ENCODE results near the gene BRD7.

The BRD7 gene

DNA sequence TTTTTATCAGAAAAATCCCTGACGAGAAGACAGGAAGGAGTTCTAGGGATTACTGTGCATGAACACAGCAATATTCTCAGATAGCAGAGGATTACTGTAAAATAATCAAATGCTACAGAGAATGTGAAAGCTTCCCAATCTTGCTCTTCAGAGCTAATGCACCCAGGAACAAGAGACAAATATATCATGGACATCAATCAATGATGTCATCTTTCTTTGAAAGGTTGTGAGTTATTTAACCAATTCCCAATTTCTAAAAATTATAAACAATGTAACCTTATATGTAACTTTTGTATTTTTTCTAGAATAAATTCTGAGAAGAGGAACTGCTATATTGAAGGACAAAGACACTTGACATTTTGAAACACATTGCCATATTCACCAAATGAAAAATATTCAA, 46.5 kb downstream of the BRD7 start:
- no peak for DNase-seq (ENCODE audit: low read depth, low spot score)

DNA sequence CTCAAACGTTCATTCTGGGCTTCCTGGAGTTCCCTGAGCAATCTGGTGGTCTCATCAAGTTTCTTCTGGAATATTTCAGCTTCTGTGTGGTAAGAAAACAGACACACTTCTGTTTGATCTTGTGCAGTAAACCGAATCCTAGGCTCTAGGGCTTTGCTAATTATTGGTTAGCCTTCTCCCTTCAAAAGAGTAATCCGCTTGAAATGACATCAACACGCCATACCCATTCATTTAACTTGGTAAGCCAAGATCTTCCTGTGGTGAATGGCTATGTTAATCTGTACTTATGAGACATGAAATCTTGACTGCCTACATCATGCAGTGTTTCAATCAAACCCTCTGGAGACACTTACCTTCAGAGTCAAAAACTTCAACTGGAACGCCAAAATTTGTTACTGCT, 48.5 kb downstream of the BRD7 start:
- DNase-seq (ENCODE audit: low read depth, low spot score) = no peak

DNA sequence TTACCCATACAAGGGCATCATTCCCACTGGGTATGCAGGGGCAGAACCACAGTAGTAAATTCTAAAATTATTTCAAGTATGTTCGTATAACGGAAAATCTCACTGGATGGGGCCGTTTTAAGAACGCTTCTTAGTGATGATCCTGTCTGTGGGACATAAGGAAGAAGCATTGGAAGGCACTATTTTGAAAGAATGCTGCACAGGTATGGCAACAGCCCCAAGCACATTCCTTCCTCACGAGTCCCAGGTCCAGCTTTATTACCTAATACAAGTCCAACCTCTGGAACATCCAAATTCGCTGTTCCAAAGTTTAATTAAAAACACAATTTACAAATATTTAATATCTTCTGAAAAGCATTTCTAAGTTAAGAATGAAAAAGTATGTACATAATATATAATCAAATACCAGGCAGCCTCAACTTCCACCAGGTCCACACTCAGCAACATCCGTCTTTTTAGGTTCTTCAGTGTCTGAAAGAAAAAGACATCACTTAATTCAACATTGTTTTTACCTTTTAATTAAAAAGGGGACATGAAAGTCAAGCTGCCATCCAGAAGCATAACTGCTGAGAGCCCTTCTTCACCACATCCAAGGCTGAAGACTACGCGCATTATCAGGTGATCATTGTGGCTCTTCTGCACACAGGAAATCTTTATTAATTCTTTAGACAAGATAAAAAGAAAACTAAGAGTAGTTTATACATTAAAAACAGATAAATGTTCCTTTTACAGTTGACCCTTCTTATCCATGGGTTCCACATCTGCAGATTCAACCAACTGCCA, 49.8 kb downstream of the BRD7 start:
- no peak for DNase-seq (ENCODE audit: low read depth, low spot score)

DNA sequence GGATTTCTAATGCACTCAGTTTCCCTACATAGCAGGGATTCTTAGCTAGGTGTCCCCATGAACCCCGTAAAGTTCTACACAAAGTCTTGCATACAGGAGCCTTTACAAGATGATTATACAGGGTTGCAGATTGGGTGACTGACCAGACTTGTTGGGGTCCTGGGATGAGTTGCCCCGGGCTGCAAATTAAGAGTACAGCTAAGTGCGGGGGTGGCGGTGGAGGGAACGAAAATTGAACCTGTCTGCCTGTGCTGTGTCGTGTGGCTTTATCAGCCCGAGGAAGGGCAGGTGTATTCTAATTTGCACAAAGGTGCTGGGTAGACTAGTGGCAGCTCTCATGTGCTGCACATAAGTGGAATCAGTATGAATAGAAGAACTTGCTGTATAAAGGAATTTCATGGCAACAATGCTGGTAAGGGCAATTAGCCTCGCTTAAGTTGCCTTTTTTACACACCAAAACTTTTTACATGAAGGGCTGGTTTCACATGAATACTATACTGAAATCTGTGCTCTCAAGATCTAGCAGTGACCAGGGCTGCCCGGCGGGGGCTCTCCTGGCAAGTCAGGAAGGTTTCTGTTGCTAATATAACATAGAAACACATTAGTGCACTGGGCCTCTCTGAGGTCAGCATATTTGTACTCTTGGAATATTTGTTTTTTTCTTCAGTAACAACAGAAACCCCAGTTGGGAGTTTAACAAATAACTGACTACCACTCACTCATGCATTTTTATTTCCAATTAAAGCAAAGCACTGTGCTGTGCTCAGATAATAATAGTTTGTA, 51.7 kb downstream of the BRD7 start:
- no peak for DNase-seq (ENCODE audit: low read depth, low spot score)

DNA sequence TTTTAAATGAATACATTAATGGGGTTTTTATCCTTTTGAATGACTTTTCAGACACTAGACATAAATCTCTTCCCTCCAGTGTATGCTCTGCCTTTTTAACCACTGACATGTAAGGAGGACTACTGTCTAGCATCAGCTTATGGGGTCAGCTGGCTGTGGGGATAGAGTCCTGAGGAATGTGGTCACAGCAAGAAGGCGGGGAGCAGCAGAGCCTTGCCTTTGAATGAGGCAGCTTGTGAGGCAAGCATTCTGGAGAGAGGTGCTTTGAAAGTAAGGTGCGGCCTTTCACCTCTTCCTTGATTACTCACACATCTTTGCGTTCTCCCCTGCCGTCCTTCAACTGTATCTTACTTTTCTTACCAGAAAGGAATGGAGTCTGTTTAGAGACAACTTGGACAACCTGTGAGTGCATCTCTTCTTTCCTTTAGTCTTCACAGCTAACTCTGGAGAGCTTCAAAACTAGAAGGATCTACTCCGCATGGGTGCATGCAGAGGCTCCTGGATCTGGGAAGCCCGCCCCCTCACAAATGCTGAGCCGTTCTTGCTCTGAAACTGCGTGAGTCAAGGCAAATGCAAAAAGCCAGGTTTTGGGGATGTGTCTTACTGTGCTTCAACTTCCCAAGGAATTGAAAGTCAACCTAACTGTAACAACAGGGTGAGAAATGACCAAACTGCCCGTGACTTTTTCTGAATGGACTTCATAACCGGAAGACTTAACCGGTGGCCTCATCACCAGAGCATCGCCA, 52.5 kb downstream of the BRD7 start:
- no peak for DNase-seq (ENCODE audit: low read depth, low spot score)

DNA sequence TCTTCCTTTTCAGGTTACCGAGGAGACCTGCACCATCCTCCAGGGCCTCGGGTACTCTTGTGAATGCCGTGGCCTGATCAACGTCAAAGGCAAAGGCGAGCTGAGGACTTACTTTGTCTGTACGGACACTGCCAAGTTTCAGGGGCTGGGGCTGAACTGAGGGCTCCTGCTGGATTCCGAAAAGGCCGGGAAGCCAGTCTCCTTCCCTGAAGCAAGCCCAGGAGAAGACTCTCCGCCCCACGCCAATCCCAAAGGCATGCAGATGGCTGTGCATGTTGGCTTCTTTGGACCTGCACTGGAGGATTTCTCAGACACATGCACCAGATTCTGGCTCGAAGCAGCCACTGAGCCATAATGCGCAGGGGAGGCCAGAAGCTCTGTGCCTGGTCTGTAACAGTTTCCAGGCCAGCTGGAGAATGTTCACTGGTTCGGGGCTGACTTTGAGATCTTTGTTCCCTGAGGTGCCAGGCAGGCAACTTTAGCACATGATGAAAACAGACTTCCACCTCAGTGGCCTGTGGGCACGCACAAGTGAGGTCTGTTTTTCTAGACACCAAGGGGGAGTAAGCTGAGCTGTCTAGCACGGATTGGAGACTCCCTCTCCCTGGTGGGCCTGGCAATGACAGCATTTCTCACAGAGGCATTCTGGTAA, 53.3 kb downstream of the BRD7 start:
- no peak for DNase-seq (ENCODE audit: low read depth, low spot score)

DNA sequence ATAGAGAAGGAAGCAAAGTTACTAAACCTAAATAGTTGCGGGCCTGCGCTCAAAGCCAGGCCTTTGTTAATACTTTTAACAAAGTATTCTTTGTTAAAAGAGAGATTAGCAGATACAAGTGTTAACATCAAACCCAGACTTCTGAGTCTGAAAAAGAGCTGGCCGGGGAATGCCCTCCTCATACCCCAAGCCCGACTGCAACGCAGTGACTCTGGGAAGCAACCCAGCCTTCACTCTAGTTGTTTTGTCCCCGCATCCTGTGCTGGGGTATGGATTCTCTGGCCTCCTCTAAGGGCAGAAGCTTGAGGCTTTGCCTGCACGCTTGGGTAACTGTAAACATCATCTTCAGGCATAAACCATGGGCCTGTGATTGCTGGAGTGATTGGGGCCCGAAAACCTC, 54.1 kb downstream of the BRD7 start:
- no peak for DNase-seq (ENCODE audit: low read depth, low spot score)

DNA sequence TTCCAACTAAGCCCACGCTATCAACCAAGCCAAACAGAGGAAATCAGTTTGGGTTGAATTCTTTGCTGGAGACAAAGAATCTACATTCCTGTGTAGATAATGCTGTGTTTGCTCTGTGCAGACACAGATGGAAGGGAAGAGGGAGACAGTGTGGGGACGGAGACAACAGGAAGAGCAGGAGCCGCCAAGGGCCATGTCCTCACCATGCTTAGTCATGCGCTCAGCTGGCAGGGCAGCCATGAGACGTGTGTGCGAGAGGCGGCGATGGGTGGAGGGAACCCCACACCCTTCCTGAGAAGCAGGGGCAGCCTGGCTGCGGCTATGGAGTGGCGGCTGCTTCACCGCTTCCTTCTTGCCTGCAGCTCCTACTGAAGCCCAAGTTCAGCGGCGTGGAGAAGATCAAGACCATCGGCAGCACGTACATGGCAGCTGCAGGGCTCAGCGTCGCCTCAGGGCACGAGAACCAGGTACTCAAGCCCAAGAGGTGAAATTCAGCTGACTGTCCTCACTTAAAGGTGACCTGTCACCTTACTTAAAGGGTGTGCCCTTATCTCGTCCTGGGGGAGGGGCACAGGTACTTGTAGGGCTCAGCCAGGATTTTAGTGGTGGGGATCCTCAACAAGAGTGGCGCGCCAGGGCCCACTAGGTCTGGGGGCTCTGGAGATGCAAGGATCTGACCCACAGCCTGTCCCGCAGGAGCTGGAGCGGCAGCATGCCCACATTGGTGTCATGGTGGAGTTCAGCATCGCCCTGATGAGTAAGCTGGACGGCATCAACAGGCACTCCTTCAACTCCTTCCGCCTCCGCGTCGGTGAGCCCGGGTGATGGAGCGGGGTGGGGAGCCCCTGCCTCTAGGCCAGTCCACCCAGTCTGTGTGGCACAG, 55.0 kb downstream of the BRD7 start:
- DNase-seq (ENCODE audit: low read depth, low spot score) = no peak

DNA sequence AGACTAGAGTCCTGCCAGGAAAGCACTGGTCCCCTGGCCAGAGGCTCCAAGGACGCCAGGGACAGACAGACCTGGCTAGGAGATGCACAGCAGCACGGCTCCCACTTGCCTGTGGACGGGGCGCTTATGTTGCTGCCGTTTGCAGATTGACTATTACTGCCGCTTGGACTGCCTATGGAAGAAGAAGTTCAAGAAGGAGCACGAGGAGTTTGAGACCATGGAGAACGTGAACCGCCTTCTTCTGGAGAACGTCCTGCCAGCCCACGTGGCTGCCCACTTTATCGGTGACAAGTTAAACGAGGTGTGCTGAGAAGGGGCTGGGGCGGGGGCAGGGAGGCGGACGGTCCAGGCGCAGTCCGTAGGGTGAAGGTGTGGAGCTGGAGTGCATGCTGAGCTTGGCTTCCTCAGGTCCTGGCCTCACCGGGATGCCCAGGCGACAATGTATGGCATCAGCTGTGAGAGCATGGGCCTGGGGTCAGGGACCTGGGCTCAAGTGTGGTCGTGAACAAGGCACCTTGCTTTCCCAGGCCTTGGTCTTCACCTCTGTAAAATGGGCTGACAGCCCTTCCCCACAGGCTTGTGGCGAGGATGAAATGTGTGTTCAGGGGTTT, 56.8 kb downstream of the BRD7 start:
- no peak for DNase-seq (ENCODE audit: low read depth, low spot score)

DNA sequence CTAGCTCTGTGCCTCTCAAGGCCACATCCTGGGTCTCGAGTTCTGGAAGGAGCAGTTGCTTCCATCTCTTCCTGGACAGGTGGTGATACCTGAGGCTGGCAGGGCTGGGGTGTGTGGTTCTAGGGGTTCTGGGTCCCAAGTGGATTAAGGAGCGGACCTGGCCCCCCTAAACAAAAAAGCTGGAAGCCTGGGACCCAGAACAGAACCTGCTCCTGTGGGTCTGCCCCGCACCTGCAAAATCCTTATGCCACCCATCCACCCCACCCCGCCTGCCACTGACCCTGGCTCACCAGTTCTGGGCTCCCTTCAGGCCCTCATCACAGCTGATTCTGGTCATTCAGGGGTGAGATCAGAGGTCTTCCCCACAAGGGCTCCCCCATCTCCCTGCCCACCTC, 57.7 kb downstream of the BRD7 start:
- DNase-seq (ENCODE audit: low read depth, low spot score) = no peak

DNA sequence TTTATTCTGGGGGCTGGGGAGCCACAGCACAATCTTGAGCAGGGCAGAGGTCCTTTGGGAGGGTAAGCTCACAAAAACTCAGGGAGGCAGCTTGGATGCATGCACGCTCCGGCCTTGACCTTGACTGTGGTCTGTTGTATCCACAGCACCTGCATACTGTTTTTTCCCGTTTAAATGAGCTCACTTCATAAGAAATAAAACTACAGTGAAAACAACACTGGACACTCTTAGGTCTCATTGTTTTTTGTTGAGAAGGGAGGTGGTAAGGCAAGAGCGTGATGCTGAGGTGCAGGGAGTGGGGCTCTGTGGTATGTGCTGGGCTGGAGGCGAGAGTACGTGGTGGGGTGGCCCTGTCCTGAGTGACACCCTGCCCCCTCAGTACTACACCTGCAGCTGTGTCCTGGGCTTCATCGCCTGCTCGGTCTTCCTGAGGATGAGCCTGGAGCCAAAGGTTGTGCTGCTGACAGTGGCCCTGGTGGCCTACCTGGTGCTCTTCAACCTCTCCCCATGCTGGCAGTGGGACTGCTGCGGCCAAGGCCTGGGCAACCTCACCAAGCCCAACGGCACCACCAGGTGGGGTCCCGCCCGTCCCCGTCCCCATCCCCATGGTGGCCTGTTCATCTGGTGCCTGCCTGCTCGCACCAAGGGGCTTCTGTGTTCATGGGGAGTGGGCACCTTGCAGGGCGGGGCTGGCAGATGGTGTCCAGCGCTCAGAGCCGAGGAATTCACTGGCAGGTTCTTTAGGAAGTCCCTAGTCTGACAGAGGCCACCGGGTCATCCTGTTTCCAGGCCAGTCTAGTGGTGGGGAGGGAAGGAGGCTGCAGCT, 58.3 kb downstream of the BRD7 start:
- no peak for DNase-seq (ENCODE audit: low read depth, low spot score)

DNA sequence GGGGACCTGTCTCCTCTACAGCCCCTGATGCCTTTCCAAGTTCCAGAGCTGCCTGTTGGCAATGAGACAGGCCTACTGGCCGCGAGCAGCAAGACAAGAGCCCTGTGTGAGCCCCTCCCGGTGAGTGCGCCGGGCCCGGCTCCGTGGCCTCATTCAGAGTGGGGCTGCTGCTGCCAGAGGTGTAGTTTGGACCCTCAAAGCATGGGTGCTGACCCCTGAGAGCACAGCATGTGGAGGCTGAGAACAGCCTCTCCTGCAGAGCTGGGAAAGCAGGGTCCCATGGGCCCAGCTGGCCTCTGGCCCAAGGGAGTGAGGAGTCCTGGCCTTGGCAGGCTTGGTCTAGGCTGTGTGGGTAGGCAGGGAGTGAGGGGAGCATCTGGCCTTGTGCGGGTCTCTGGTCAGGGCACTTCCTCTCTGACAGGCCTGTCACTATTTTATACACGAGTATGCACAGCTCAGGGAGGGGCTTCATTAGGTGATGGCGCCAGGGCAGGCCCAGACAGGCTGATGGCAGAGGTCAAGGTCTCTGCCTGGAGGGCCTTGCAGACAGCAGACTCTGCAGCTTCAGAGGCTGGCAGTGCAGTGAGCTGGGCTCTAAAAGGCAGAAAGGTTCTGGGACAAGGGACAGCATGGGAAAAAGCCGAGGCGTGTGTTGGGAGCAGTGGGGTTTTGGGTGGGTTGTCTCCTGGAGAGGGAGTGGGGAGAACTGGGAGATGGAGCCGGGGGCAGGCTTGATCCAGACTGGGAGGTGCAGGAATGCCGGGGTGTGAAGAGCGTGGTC, 59.1 kb downstream of the BRD7 start:
- DNase-seq (ENCODE audit: low read depth, low spot score) = no peak

DNA sequence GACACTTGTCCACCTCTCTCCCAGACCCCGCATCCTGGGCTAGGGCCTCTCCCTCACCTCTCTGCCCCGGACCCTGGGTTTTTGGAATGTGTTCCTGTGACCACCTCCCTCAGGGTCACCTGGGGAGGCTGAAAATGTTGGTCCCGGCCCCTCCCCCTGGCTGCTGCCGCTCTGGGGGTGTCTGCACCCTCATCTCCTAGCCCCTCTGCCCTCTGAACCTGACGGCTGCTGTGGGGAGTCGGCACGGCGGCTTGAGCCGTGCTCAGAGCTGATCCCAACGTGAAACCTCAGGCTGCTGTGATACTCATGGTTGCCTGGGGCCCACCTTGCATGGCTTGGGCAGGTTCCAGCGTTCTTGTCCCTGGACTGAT, 59.6 kb downstream of the BRD7 start:
- DNase-seq (ENCODE audit: low read depth, low spot score) = no peak

DNA sequence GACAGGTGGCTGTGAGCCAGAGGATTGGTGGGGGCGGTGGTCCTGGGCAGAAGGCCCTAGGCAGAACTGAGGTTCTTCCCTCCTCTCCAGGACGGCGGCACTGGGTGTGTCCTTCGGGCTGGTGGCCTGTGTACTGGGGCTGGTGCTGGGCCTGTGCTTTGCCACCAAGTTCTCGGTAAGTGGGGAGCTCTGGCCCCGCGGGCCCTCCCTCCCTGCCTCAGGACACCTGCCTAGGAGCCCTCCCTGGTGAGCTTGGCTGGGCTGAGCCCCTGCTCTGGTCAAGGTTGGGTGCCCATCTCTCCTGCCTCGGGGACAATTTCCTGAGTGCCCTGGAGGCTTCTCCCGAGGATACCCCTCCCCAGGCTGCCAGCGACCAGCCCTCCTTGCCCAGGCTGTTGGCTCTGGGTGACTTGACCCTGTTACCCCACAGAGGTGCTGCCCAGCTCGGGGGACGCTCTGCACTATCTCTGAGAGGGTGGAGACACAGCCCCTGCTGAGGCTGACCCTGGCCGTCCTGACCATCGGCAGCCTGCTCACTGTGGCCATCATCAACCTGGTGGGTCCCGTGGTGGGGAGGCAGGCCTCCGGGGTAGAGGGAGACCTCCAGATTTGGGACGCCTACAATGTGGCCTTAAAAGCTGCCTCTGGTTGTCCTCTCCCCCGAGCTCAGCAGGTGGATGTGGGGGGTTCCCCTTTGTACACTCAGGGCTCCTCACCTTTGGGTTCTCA, 60.4 kb downstream of the BRD7 start:
- DNase-seq (ENCODE audit: low read depth, low spot score) = no peak

DNA sequence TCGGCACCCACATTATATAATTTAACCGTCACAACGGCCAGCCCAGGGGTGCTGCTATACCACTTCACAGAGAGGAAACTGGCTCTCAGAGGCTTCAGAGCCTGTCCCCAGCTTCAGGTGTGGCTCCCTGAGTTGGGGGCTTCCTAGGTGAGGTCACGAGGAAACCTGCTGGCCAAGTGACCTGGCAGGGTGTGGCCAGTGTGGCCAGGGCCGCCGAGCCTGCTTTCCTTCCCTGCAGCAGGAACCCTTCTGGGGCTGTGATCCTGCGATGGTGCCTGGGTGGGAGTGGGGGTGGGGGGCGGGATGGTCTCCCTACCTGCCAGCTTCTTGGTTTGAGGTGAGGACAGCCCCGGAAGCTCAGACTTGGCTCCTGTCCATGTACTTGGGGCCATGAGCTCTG, 62.5 kb downstream of the BRD7 start:
- DNase-seq (ENCODE audit: low read depth, low spot score) = no peak

DNA sequence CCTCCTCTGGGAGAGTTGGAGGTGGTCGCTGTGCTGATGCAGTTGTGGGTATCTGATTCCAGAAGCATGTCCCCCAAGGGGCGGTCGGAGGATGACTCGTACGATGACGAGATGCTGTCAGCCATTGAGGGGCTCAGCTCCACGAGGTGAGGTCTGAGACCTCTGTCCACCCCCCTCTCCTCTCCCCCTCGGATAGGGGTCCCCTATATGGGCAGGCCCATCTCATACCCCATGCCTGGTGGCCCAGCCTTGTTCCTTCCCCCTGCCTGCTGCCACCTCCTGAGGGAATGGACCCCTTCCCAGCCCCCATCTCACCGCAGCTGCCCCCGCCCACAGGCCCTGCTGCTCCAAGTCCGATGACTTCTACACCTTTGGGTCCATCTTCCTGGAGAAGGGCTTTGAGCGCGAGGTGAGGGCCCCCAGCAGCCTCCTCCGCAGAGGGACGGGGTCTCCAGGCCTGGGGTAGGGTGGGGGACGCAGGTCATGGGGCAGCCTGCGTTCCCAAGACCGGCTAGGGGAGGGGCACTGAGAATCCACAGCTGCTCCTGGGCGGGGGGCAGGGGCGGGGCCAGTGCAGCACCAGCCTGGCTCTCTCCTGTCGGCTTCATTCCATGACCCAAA, 63.2 kb downstream of the BRD7 start:
- DNase-seq (ENCODE audit: low read depth, low spot score) = no peak

DNA sequence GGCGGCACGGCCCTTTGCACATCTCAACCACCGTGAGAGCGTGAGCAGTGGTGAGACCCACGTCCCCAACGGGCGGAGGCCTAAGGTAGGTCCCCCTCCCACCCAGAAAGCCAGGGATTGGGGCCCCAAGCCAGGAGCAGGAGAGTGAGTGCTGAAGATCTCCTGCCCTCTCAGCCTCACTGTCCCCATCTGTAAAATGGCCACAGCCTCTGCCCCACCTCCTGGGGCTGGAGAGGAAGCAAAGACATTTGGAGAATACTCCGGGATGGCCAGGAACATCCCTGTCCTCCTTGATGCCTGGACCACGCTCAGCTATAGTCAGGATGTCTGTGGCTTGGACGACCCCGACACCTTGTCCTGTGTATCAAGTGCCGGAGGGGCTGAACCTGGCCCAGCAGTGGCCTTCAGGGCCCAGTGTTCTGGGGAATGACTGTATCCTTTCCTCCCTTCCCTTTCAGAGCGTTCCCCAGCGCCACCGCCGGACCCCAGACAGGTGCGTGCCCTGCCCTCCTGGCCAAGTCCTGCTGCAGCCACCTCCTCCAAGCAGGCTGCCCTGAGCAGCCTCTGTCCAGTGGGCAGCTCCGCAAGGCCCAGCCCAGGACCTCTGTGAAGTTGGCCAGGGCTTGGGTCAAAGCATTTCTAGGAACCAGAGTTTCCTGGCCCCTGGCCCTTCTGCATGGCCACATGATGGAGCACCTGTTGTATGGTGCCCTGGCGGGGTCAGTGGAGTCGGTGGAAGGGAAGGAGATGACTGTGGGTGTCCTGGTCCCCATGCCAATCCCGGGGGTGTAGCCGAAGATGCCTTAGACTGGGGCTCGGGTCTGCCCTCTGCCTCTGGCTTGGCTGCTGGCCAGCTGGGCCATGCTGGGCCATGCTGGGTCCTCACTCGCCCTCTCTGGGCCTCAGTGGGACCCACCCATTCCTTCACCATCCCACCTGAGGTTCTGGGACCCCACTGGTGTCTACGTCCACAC, 64.0 kb downstream of the BRD7 start:
- DNase-seq (ENCODE audit: low read depth, low spot score) = no peak
